Measurements from ENCODE around the gene MAP2K2. TPM values are rescaled to one million over a fixed set of nuclear protein-coding genes. Genes with fewer than 3 reads are reported as not detected.

The MAP2K2 gene
- total and polyA plus RNA-seq, 9 of the 15 experiments (the other 6 are each of a cell fraction or from before 2014, with no cell fraction given), result 1.0 to 151 (median 58.3) TPM

- 0 out of 2 replicates have a peak, but pooled peaks have one; percentile 27 for TF ChIP-seq CBFB (CRISPR knock-in tag; IDR thresholded peaks at IDR 0.05)
- TF ChIP-seq, protein P1, sequence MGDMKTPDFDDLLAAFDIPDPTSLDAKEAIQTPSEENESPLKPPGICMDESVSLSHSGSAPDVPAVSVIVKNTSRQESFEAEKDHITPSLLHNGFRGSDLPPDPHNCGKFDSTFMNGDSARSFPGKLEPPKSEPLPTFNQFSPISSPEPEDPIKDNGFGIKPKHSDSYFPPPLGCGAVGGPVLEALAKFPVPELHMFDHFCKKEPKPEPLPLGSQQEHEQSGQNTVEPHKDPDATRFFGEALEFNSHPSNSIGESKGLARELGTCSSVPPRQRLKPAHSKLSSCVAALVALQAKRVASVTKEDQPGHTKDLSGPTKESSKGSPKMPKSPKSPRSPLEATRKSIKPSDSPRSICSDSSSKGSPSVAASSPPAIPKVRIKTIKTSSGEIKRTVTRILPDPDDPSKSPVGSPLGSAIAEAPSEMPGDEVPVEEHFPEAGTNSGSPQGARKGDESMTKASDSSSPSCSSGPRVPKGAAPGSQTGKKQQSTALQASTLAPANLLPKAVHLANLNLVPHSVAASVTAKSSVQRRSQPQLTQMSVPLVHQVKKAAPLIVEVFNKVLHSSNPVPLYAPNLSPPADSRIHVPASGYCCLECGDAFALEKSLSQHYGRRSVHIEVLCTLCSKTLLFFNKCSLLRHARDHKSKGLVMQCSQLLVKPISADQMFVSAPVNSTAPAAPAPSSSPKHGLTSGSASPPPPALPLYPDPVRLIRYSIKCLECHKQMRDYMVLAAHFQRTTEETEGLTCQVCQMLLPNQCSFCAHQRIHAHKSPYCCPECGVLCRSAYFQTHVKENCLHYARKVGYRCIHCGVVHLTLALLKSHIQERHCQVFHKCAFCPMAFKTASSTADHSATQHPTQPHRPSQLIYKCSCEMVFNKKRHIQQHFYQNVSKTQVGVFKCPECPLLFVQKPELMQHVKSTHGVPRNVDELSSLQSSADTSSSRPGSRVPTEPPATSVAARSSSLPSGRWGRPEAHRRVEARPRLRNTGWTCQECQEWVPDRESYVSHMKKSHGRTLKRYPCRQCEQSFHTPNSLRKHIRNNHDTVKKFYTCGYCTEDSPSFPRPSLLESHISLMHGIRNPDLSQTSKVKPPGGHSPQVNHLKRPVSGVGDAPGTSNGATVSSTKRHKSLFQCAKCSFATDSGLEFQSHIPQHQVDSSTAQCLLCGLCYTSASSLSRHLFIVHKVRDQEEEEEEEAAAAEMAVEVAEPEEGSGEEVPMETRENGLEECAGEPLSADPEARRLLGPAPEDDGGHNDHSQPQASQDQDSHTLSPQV (IDR thresholded peaks at IDR 0.05), result no peak
- no peak for TF ChIP-seq MTA2 (IDR thresholded peaks at IDR 0.05; ENCODE audit: low read depth)
- TF ChIP-seq KDM1A (IDR thresholded peaks at IDR 0.05), result peak; percentile 65 to 78
- no peak for TF ChIP-seq NCOA4 (IDR thresholded peaks at IDR 0.05; ENCODE audit: partially characterized antibody)
- no peak for TF ChIP-seq ZNF318 (IDR thresholded peaks at IDR 0.05; ENCODE audit: borderline replicate concordance in 1 of 2, low read depth in 1 of 2)
- no peak for TF ChIP-seq NR3C1 (CRISPR knock-in tag; IDR thresholded peaks at IDR 0.05)
- no peak for TF ChIP-seq NR1H2 (CRISPR knock-in tag; IDR thresholded peaks at IDR 0.05)
Observed at GRCh38 chr19:4062419-4063368, 61.2 kb downstream of the MAP2K2 start (continued).
